ENCODE results near the gene FTO. TPM values are rescaled to one million over a fixed set of nuclear protein-coding genes. Genes with fewer than 3 reads are reported as not detected.

Gene FTO
- total RNA-seq, 2 experiments from 2014 or later = 48.6 to 53.2 TPM

- no peak overlapping the region for H3K27ac Mint-ChIP-seq
- intact Hi-C loops (cut with micrococcal nuclease) = no loop called here
- no peak overlapping the region for H3K4me3 Mint-ChIP-seq
- H3K27me3 Mint-ChIP-seq = no peaks in the 10 kb centered on the region
- H3K9me3 Mint-ChIP-seq = no peaks in the 10 kb centered on the region
- ChIA-PET CTCF (interaction anchor here (1.7 kb wide), 1 partner anchor 17 kb away, joined by 4 read pairs; no protein-coding TSS in a partner anchor), POLR2A (no interaction called here)
- DNase-seq (no peak), ATAC-seq (no peak)
- TF ChIP-seq, protein P1, sequence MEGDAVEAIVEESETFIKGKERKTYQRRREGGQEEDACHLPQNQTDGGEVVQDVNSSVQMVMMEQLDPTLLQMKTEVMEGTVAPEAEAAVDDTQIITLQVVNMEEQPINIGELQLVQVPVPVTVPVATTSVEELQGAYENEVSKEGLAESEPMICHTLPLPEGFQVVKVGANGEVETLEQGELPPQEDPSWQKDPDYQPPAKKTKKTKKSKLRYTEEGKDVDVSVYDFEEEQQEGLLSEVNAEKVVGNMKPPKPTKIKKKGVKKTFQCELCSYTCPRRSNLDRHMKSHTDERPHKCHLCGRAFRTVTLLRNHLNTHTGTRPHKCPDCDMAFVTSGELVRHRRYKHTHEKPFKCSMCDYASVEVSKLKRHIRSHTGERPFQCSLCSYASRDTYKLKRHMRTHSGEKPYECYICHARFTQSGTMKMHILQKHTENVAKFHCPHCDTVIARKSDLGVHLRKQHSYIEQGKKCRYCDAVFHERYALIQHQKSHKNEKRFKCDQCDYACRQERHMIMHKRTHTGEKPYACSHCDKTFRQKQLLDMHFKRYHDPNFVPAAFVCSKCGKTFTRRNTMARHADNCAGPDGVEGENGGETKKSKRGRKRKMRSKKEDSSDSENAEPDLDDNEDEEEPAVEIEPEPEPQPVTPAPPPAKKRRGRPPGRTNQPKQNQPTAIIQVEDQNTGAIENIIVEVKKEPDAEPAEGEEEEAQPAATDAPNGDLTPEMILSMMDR (IDR thresholded peaks at IDR 0.05) = no peak
- no peaks in the 10 kb centered on the region for H3K36me3 Mint-ChIP-seq (ENCODE audit: low read depth)
- H3K4me1 Mint-ChIP-seq (ENCODE audit: low read depth) = peaks cover 19% of the 10 kb centered on the region
Measured at GRCh38 chr16:53894686-53895085, 190.7 kb downstream of the FTO start.

DNA sequence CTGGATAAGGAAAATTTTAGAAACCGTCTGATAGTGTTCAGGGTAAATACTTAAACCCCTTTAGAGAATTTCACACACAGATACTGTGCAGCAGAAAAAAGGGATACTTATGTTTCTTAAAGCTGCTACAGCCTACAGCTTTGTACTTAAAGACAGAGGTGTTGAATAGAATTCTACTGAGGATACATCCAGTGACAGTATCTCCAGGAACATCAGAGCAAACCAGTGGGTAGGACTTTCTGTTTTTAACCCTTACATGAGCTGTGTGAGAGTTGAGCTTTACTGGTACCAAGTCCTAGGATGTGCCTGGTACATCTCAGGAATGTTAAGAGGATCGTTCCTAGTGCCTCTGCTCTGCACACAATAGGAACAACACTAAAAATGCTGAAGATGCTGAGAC lies 191.5 kb downstream of the FTO start:
- Mint-ChIP-seq H3K27ac (no peak overlapping the region), H3K4me1 (ENCODE audit: low read depth) (peaks cover 19% of the 10 kb centered on the region), H3K27me3 (no peaks in the 10 kb centered on the region), H3K9me3 (no peaks in the 10 kb centered on the region), H3K4me3 (no peak overlapping the region), H3K36me3 (ENCODE audit: low read depth) (no peaks in the 10 kb centered on the region)
- intact Hi-C loops (cut with micrococcal nuclease) = no loop called here
- DNase-seq (no peak), ATAC-seq (no peak)
- CTCF ChIA-PET = interaction anchor here (1.1 to 1.7 kb wide), 2 partner anchors 16 to 345 kb away, joined by 4 read pairs; no protein-coding TSS in a partner anchor
- POLR2A ChIA-PET = no interaction called here
- TF ChIP-seq, protein P1 (IDR thresholded peaks at IDR 0.05) = no peak

DNA sequence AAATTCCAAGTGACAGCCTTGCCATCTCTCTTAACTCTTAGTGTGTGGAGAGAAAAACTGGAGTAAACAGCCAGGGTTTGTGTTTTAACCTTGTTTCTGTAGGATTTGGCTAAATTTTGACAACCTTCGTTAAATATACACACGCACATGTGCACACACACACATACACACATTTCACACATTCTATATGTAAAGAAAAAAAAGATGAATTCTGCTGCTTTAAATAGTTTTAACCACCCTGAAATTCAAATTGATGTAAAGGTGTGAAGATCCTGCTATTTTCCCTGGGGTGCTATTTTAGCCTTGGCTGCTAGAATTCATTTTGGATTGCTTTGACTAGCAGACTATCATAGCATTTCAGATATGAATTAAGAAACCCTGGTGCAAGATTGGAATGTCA lies 191.9 kb downstream of the FTO start:
- H3K4me3 Mint-ChIP-seq = no peak overlapping the region
- H3K36me3 Mint-ChIP-seq (ENCODE audit: low read depth) = peaks cover 3% of the 10 kb centered on the region
- ChIA-PET CTCF (interaction anchor here (1.1 to 1.7 kb wide), 2 partner anchors 16 to 346 kb away, joined by 4 read pairs; no protein-coding TSS in a partner anchor), POLR2A (no interaction called here)
- H3K27ac Mint-ChIP-seq = no peak overlapping the region
- intact Hi-C loops (cut with micrococcal nuclease) = no loop called here
- peaks cover 19% of the 10 kb centered on the region for H3K4me1 Mint-ChIP-seq (ENCODE audit: low read depth)
- TF ChIP-seq, protein P1 (IDR thresholded peaks at IDR 0.05) = no peak
- no peaks in the 10 kb centered on the region for H3K27me3 Mint-ChIP-seq
- DNase-seq (no peak), ATAC-seq (no peak)
- no peaks in the 10 kb centered on the region for H3K9me3 Mint-ChIP-seq

DNA sequence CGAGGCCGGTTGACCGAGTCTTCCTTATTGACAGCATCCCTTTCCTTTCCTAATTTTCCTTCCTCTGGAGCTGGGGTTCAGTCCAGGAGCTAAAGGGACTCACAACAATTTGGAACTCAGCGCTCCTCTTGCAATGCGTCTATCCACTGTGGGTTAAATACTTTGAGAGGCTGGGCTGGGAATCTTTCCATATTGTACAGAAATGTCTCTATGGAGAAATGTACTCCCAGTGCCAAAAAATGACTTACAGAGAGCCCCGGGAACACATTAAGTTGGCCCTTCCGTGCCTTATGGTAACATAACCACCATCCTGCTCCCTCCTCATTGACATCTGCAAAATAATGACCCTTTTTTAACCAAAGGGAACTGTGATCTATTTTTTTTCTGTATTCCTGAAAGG lies 192.8 kb downstream of the FTO start:
- Mint-ChIP-seq H3K9me3 (no peaks in the 10 kb centered on the region), H3K4me3 (no peak overlapping the region), H3K27me3 (no peaks in the 10 kb centered on the region), H3K27ac (no peak overlapping the region), H3K4me1 (ENCODE audit: low read depth) (peaks cover 24% of the 10 kb centered on the region), H3K36me3 (ENCODE audit: low read depth) (peaks cover 3% of the 10 kb centered on the region)
- TF ChIP-seq, protein P1 (IDR thresholded peaks at IDR 0.05) = no peak
- ATAC-seq (no peak), DNase-seq (no peak)
- intact Hi-C loops (cut with micrococcal nuclease) = no loop called here
- ChIA-PET POLR2A (no interaction called here), CTCF (no interaction called here)

DNA sequence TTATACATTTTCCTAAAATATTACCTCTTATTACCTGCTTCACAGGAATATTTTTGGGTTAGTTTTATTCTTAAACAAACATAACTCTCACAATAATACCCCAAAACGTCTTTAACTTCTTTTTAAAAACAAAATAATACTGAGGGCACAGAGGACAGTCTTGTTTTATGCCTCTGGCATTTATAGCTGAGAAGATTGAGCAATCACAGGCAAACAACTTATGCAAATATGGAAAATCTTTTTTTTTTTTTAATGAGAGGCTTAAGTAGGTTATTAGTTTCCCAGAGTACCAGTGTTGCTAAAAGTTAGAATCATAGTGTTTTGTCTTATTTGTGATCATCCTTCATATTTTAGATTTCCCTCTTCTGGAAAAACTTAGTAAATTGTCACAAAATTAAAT lies 195.0 kb downstream of the FTO start:
- DNase-seq (no peak), ATAC-seq (no peak)
- Mint-ChIP-seq H3K4me3 (no peak overlapping the region), H3K36me3 (ENCODE audit: low read depth) (peaks cover 3% of the 10 kb centered on the region), H3K4me1 (ENCODE audit: low read depth) (peaks cover 10% of the 10 kb centered on the region), H3K9me3 (no peaks in the 10 kb centered on the region), H3K27ac (no peak overlapping the region), H3K27me3 (no peaks in the 10 kb centered on the region)
- TF ChIP-seq, protein P1 (IDR thresholded peaks at IDR 0.05) = no peak
- POLR2A ChIA-PET = no interaction called here
- intact Hi-C loops (cut with micrococcal nuclease) = no loop called here
- CTCF ChIA-PET = interaction anchor here (2.0 kb wide), 1 partner anchor 13 kb away, joined by 7 read pairs; no protein-coding TSS in a partner anchor

Measured in activated CD8-positive, alpha-beta T cell treated with anti-CD3 and anti-CD28 coated beads for 36 hours (primary cell).